Calu3 (cell line): ENCODE results near the gene MNT. TPM values are rescaled to one million over a fixed set of nuclear protein-coding genes. Genes with fewer than 3 reads are reported as not detected.
"Not testable (repeated sequence)": the region's sequence is repeated elsewhere in the genome, so short reads cannot be mapped to it uniquely, and the experiment has no call there.

Source experiments
- Bru-seq: library from RNA; stranded (reverse); fragments of 400-500 nt; gene quantifications from one replicate; lab custom pipeline; 2021; lab: Mats Ljungman, UMichigan
- BruChase-seq, 2 experiments: library from RNA; stranded (reverse); fragments of 400-500 nt; gene quantifications; one replicate each; lab custom pipeline; 2021; lab: Mats Ljungman, UMichigan
- BruUV-seq: library from RNA; stranded (reverse); fragments of 400-500 nt; replicated peaks from 2 replicates; lab custom pipeline; 2021; lab: Mats Ljungman, UMichigan
- CTCF ChIA-PET: fragments of 300-600 bp; sonication (Branson Sonifier 250); formaldehyde crosslinking; loops from one replicate; lab custom pipeline; 2022; ENCODE audit warnings: antibody characterized with exemption; lab: Charles Lee
- DNase-seq: peaks from one replicate; pipeline ENCODE4 v3.0.0; 2022
- H3K27ac Mint-ChIP-seq: one replicate; pipeline ENCODE4 v1.8.0; 2022; ENCODE audit warnings: mixed read lengths; ENCODE audit not compliant: unreplicated experiment
- H3K27me3 Mint-ChIP-seq: one replicate; pipeline ENCODE4 v1.8.0; 2022; ENCODE audit warnings: mixed read lengths; ENCODE audit not compliant: unreplicated experiment
- H3K36me3 Mint-ChIP-seq: one replicate; pipeline ENCODE4 v1.8.0; 2022; ENCODE audit warnings: mild to moderate bottlenecking, moderate library complexity, mixed read lengths; ENCODE audit not compliant: insufficient read depth, unreplicated experiment
- H3K4me1 Mint-ChIP-seq: one replicate; pipeline ENCODE4 v1.8.0; 2022; ENCODE audit warnings: mild to moderate bottlenecking, low read depth, mixed read lengths; ENCODE audit not compliant: unreplicated experiment
- H3K4me3 Mint-ChIP-seq: one replicate; pipeline ENCODE4 v1.8.0; 2022; ENCODE audit warnings: mild to moderate bottlenecking, low read depth, moderate library complexity, mixed read lengths; ENCODE audit not compliant: unreplicated experiment
- H3K9me3 Mint-ChIP-seq: one replicate; pipeline ENCODE4 v1.8.0; 2022; ENCODE audit warnings: low read depth, mixed read lengths; ENCODE audit not compliant: unreplicated experiment
- intact Hi-C: fragments of 100-400 bp; cut with micrococcal nuclease; formaldehyde crosslinking; loops from one replicate; pipeline ENCODE4 v1.10.0; 2022; ENCODE audit not compliant: unreplicated experiment
- long read RNA-seq: library from polyadenylated mRNA; stranded (forward); transcript quantifications from one replicate; pipeline ENCODE4 v2.0.0, GENCODE V29; 2022
- total RNA-seq: library from RNA; stranded (reverse); gene quantifications from 2 replicates; pipeline ENCODE4 v1.2.3, GENCODE V29; 2022
- TF ChIP-seq, protein P1 (sequence below): fragments of 200-600 bp; IDR thresholded peaks from one replicate; pipeline ENCODE4 v1.8.0; 2022; ENCODE audit warnings: antibody characterized with exemption; ENCODE audit not compliant: unreplicated experiment

Gene MNT
- 32.1 and 34.8 TPM in 2 replicates for total RNA-seq
- Bru-seq, nascent RNA: percentile 65 among the genes with signal in this experiment
- BruChase-seq, experiment 1, labeled RNA remaining after a 6-hour chase: percentile 69 among the genes with signal in this experiment
- percentile 79 among the genes with signal in this experiment for BruChase-seq, experiment 2, labeled RNA remaining after a 2-hour chase
- long read RNA-seq, partial matches to known transcripts: 0 of 12 reads
- long read RNA-seq, other reads (novel, unspliced or antisense): 12 of 12 reads

DNA sequence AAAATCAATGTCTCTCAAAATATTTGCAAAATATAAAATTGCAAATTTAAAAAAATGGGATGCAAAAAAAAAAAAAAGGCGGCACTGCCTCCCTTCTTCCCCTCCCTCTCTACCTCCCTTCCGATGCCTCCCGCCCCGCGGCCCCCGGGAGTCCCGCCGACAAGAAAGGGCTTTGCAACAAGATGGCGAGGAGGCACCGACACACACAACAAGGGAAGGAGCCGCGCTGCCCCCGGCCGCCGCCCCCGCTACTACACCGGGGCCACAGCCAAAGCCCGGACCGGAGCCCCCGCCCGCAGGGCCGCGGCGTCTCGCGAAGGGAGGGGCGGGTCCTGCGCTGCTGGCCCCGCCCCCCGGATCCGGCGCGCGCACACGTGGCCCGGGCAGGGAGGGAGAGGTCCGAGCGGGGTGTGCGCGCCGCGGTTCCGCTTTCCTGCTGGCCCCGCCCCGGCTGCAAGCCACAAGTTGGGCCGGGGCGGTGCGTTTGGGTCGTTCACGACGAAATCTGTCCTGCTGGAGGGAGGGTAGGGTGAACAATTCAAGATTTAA lies at the start of gene MNT:
Gene MNT (minus strand): TSS at position 184 of the 549 bp plus-strand sequence. CDS start 348 bp downstream, outside the sequence.
- Mint-ChIP-seq H3K9me3 (no peaks in the 10 kb centered on the region), H3K27ac (peak within 1 kb of the TSS; percentile 57), H3K36me3 (peaks cover 75% of the 10 kb centered on the region), H3K4me3 (peak within 1 kb of the TSS; percentile 94), H3K27me3 (no peaks in the 10 kb centered on the region), H3K4me1 (peaks cover 38% of the 10 kb centered on the region)
- CTCF ChIA-PET: interaction anchor here (1.0 to 1.4 kb wide), 3 partner anchors 8 to 15 kb away, joined by 4 to 6 read pairs (median 4); no protein-coding TSS in a partner anchor
- BruUV-seq: no TSS peak
- DNase-seq: peak; percentile 92
- TF ChIP-seq, protein P1, sequence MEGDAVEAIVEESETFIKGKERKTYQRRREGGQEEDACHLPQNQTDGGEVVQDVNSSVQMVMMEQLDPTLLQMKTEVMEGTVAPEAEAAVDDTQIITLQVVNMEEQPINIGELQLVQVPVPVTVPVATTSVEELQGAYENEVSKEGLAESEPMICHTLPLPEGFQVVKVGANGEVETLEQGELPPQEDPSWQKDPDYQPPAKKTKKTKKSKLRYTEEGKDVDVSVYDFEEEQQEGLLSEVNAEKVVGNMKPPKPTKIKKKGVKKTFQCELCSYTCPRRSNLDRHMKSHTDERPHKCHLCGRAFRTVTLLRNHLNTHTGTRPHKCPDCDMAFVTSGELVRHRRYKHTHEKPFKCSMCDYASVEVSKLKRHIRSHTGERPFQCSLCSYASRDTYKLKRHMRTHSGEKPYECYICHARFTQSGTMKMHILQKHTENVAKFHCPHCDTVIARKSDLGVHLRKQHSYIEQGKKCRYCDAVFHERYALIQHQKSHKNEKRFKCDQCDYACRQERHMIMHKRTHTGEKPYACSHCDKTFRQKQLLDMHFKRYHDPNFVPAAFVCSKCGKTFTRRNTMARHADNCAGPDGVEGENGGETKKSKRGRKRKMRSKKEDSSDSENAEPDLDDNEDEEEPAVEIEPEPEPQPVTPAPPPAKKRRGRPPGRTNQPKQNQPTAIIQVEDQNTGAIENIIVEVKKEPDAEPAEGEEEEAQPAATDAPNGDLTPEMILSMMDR: no peak
- intact Hi-C loops: no loop called here

- intact Hi-C loops: no loop called here
- Mint-ChIP-seq H3K27ac (no peak overlapping the region), H3K27me3 (no peaks in the 10 kb centered on the region)
These were observed 49.3 kb upstream of the MNT start for GRCh38 chr17:2450016-2450650.

GRCh38 chr17:2449486-2449885 lies 48.6 kb upstream of the MNT start:
- H3K27me3 Mint-ChIP-seq: no peaks in the 10 kb centered on the region

More at GRCh38 chr17:2450016-2450650, 49.3 kb upstream of the MNT start:
- no peak for DNase-seq
- no TSS peak for BruUV-seq
- Mint-ChIP-seq H3K4me1 (no peaks in the 10 kb centered on the region), H3K36me3 (no peaks in the 10 kb centered on the region), H3K9me3 (no peaks in the 10 kb centered on the region), H3K4me3 (no peak overlapping the region)
- TF ChIP-seq, protein P1: no peak
- CTCF ChIA-PET: no interaction called here

DNA sequence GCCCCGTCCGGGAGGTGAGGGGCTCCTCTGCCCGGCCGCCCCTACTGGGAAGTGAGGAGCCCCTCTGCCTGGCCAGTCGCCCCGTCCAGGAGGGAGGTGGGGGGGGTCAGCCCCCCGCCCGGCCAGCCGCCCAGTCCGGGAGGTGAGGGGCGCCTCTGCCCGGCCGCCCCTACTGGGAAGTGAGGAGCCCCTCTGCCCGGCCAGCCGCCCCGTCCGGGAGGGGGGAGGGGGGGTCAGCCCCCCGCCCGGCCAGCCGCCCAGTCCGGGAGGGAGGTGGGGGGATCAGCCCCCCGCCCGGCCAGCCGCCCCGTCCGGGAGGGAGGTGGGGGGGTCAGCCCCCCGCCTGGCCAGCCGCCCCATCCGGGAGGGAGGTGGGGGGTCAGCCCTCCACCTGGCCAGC lies 46.6 kb upstream of the MNT start:
- DNase-seq, H3K4me1 Mint-ChIP-seq, H3K9me3 Mint-ChIP-seq, H3K27me3 Mint-ChIP-seq, intact Hi-C loops, BruUV-seq, H3K36me3 Mint-ChIP-seq, H3K27ac Mint-ChIP-seq, CTCF ChIA-PET, H3K4me3 Mint-ChIP-seq: not testable (repeated sequence)

More at GRCh38 chr17:2449486-2449885, 48.6 kb upstream of the MNT start:
- intact Hi-C loops: no loop called here
- TF ChIP-seq, protein P1: no peak
- no peak overlapping the region for H3K27ac Mint-ChIP-seq
- H3K4me3 Mint-ChIP-seq: no peak overlapping the region
- CTCF ChIA-PET: no interaction called here
- no peak for DNase-seq
- H3K4me1 Mint-ChIP-seq: no peaks in the 10 kb centered on the region
- H3K9me3 Mint-ChIP-seq: no peaks in the 10 kb centered on the region
- H3K36me3 Mint-ChIP-seq: no peaks in the 10 kb centered on the region
- BruUV-seq: no TSS peak
